GM15510 (cell line): ENCODE results near the gene DPF3.

Source experiments
- POLR2A ChIP-seq: IDR thresholded peaks from 3 replicates; pipeline ENCODE4 v1.6.1; 2011; ENCODE audit warnings: borderline replicate concordance; ENCODE audit not compliant: insufficient read length; ENCODE audit errors: extremely low read depth

The DPF3 gene

DNA sequence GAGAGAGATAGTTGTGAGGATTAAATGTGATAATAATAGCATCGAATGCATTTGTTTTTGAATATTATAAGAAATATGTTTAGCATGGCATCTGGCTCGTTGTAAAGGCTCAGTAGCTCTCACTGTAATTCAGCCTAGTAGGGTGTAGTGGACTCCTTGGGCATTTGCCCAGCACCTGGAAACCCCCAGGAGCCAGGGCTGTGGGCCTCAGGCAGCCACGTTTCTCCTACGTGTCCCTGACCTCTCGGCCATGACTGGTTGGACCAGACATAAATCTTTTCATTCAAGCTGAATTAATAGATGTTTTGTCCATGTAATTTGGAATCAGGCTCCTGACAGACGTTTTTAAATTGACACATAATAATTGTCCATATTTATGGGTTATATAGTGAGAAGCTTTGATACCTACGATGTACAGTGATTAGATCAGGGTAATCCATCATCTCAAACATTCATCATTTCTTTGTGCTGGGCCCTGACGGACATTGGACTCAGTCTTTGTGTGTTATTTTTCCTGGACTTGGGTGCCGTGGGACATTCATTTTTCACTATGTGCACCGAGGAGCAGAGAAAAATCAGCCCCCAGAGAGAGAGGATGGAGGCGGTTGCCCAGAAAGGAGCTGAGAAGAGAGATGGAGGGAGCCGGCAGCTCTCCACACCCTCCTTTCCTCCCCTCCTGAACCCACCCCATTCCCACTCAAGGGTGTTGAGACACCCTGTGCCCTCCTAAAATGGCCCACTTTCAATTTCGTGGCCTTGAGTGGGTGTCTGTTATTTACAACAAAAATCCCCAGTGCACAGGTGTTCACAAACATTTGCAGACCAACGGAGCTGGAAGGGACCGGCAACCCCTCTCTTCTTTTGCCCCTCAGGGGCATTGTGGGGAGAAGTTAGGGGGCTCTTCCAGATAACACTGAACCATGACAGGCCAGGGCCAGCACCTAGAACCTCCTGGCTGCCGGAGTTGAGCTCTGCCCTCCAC lies 296.4 kb downstream of the DPF3 start:
- no peak for TF ChIP-seq POLR2A

DNA sequence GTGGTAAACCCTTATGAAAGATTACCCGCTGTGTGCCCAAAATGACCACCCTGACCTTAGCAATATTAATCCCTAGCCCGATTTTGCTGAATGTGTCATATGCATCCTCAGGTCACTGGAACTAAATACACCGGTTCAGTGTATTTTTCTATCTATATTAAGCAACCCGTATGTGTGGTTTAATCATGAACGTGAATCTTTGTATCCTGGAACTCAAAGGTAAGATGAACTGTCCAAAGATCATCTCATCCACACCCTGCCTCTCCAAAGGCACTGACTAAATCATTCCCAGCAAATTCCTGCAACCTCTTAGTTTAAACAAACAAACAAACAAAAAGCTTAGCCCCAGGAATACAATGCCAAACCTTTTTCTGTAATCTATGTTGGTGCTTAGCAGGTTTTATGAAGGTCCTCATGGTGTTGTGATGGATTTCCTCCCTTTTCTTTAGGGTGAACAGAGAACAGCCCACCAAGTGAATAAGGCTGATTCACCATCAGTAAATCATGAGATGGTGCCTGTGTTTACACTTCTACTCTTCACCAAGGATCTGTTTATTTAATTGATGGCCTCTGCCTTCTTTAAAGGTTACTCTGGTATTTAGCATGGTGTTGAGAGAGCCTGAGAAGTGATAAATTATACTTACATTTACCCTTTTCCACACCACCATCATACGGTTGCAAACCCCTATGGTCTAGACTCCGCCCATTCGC lies 298.6 kb downstream of the DPF3 start:
- TF ChIP-seq POLR2A = no peak

DNA sequence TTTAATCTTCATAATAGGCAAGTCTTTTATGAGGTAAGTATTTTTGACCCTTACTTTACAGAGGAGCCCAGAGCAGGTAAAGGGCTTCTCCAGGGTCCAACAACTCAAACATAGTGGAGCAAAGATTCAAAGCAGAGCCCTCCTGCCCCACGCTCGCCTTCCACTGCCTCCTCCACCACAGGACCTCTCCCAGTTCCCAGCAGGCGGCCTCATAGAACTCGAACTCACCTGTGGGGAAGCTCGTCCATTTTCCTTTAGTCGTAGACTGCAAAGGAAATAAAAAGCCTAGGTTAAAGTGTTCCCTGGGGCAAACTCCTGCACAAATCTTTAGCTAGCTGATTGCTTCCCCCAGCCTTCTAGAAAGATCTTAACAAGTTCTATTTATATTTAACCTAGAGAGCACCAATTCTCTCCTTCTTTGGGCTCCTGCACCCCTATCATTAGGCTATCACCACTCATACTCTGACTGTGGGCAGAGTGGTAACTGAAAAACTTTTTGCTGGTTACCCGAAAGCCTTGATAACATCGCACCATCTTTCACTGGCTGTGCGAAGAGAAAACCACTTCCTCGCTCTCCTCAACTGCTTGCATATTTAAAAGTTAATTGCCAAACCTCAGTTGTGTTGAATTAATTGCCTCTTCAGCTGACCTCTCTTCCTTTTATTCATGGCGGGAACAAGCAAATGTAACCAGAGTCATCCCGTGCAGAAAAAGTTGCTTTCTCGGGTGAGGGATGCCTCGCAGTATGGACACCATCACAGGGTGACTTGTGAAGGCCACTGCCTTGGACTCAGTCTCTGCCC lies 299.6 kb downstream of the DPF3 start:
- no peak for TF ChIP-seq POLR2A

DNA sequence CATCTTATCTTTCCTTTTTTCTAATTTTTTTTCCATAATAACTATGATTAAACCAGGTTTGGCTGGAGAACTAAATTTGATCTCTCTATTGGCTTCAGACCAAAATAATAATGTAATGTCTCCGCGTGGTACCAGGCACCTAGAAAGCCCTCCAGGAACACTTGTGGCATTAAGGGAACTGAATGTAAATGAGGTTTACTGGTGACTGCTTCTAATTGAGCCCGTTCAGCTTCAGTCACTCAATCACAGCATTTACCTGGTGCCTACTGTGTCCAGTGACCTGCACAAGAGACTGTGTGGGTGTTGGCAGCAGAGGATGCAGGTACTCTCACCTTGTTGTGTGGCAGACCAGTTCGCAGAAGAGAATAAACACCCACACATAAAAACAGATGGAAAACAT lies 302.5 kb downstream of the DPF3 start:
- TF ChIP-seq POLR2A = no peak

DNA sequence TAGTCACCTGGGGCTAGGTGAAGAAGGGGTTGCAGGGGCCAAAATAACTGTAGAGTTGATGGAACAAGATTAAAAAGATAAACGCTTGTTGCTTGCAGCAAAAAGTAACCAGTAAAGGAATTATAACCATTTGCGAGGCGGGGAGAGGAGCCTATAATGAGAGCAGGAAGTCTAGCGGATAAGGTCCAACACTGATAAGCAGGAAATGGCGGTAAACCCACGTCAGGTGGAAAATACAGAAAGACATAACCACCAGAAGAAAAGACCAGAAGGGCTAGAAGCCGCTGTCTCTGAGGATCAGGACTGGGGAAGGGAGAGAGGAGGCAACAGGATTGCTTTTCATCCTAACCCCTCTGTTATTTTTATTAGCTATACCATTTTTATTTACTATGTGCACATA lies 303.3 kb downstream of the DPF3 start:
- no peak for TF ChIP-seq POLR2A

DNA sequence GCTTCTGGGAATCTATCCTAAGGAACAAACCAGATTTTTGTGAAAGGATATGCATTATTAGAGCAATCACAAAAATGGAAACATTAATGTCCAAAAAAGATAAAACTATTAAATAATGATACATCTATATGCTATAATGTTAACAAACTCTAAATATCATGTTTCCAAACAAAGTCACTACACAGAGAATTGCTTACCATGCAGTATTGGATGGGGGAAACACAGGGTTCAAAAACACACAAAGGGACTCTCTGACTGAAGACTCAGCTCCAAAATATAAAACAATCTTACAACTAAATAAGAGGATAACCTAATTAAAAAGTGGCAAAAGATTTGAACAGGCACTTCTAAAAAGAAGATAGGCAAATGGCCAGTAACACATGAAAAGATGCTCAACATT lies 304.2 kb downstream of the DPF3 start:
- no peak for TF ChIP-seq POLR2A

DNA sequence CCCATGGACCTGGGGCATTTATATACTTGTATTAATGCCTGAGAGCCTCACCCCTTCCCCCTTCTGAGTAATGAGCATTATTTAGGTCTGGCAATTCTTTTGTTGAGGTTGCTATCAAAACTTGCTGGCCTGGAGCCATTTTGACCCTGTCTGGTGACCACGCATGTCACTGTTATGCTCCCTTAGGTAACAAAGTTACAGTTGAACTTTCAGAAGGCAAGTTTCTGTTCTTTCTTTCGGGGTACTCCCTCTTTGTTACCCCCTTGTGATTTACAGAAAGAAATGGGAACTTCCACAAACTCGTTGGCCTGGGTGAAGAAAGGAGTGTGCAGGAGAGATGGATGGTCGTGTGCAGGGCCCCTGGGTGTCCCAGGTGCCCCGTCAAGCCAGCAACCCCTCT lies 305.4 kb downstream of the DPF3 start:
- no peak for TF ChIP-seq POLR2A

DNA sequence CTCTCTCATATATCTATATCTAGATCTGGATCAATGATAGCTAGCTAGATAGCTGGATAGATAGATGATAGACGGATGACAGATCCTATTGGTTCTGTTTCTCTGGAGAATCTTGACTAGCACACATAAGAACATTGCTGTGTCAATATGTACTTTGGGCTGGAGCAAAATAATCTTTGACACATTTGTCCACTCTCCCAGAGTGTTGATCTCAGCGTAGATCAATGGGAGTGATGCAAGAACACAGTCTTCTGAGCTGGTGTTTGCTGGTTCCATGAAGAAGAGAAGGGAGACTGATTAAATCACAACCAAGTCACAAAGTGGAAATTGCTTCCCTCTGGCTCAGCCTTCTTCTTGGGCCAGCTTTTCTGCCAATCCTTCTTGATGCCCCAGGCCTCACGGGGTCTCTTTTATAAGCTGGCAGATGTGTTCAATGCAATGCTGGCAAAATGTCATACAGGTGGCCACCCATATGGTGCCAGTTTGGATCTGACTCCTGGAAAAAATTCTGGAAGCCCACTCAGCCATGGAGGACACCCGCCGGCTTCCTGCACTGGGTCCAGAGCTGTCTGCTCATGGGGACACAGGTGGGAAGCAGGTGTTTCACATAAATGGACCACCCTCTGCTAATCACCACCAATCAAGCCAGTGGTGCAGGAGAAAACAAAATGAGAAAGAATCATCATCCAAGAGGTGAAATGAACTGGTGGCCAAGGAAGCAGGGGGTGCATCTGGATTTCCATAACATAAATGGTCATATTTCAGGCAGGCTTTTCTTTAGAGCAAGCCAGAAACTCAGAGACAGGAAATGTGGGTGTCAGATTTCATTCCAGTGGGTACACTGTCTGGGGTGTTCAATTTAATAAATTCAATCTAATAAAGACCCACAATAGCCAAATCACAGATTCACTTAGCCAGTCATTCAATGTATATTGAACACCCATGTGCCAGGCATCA lies 310.3 kb downstream of the DPF3 start:
- no peak for TF ChIP-seq POLR2A

DNA sequence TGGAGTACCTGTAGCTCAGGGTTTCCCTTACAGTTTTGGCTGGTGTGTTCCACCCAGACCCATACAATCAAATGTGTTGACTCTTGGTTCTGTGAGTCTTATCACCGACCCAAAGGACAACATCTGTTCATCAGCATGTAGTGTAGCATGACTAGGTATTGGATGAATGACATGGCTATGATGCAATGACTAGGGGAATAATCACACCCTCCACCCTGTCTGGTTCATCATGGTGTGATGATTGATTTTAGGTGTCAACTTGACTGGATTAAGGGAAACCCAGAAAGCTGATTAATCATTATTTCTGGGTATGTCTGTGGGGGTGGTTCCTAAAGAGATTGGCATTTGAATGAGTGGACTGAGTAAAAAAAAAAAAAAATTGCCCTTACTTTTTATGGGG lies 311.3 kb downstream of the DPF3 start:
- TF ChIP-seq POLR2A = no peak

DNA sequence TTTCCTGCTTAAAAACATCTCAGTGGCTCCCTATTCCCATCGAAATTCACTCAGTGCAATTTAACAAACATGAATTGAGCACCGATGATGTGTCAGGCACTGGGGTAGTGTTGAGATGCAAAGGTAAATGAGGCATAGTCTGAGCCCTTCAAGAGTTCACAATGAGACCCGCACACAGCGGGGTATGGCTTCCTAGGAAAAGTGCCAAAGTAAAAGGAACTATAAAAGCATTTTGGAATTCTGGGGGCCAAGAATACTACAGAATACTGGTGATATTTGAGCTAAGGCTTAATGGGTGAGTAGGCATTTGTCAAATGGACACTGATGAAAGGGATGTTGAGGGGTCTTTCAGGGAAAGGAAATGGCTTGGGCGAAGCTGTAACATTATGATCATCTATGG lies 315.4 kb downstream of the DPF3 start:
- TF ChIP-seq POLR2A = no peak

DNA sequence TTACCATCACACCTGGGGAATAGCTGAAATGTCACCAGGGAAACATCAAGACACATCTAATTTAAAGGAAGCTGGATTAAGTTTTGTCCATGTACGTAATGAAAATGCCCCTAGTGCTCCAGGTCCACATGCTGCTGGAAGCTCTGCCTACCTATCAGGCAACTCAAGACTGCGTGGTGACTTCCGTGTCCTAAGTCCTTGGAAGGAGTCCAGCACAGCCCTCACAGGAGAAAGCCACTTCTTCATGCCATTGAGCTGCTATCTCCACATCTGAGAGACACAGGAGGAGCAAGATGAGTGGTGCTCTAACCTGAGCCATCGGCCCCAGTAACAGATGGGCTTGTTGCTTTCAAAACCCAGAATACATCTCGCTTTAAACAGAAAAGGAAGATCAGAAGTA lies 316.4 kb downstream of the DPF3 start:
- no peak for TF ChIP-seq POLR2A

DNA sequence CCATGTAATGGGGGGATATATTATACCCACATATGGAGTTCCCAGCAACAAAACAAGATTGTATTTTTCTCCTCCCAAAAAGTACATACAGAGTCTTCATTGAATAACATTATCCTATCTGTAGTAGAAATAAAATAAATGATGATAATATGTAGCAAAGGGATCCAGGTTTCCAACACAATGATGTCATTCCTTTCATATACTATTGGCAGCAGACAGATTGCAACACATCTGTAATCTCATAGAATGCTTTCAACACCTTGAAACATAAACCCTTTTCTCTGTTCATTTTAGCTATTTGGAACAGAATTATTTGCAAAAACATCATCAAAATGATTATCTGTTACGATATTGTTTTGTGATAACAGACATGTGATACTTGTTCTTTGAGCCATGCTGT lies 317.6 kb downstream of the DPF3 start:
- no peak for TF ChIP-seq POLR2A

DNA sequence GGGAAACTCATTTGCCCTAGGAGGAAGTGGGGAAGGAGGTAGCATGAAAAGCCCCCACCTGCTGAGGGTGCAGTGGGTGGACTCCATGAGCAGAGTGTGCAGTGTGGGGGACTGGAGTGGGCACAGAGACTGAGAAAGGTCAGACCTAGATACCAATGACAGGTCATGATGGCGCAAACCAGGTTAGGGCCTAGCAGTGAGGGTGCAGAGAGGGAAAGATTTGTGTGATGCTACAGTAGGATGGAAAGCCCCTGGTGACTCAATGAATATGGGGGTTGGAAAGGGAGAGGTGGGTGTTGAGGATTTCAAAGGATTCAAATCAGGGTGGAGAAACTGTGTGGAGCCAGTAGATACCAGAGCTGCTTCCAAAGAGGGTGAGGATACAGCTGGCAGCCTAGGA lies 319.2 kb downstream of the DPF3 start:
- TF ChIP-seq POLR2A = no peak
